Peyer's patch (tissue), 4 donors: ENCODE results near the gene MAPK8IP1.

Source experiments
- CTCF ChIP-seq, 6 experiments: fragments of 450-650 bp in 4 of 6; fragments of 200-600 bp in 2 of 6; sonication (generic) in 1 of 6; IDR thresholded peaks; one replicate each; pipeline ENCODE4 v1.5.1; 2017 to 2019; ENCODE audit warnings: antibody characterized with exemption in 6 of 6, mild to moderate bottlenecking in 3 of 6, moderate library complexity in 1 of 6
- POLR2A ChIP-seq, 2 donors: fragments of 450-650 bp; IDR thresholded peaks; one replicate each; pipeline ENCODE4 v1.5.1; 2017; ENCODE audit warnings: antibody characterized with exemption in 2 of 2, mild to moderate bottlenecking in 2 of 2, moderate library complexity in 2 of 2

GRCh38 chr11:45853332-45854219 lies 31.9 kb upstream of the MAPK8IP1 start:
- TF ChIP-seq CTCF (IDR thresholded peaks at IDR 0.05) (no peak), POLR2A (IDR thresholded peaks at IDR 0.05) (no peak)
